CD14-positive monocyte (primary cell): ENCODE measurements around the gene CGB8. TPM values are rescaled to one million over a fixed set of nuclear protein-coding genes. Genes with fewer than 3 reads are reported as not detected.

ENCODE experiments used
- DNase-seq, 3 donors: peaks; one replicate each; pipeline ENCODE4 v3.0.0-alpha.2; 2011 to 2022
- H2AFZ ChIP-seq: 2 replicates; pipeline ENCODE4 v1.6.0; 2012; ENCODE audit warnings: mild to moderate bottlenecking, low read depth, low read length, inconsistent platforms; ENCODE audit not compliant: insufficient read depth, poor library complexity, severe bottlenecking
- H3K27ac ChIP-seq, 2 donors: 1 replicate in 1 of 2; 2 replicates in 1 of 2; pipeline ENCODE4 v1.5.1; 2012 to 2013; ENCODE audit warnings: low read length in 2 of 2, control low read depth in 1 of 2, inconsistent platforms in 1 of 2, low read depth in 1 of 2, mild to moderate bottlenecking in 1 of 2
- H3K27me3 ChIP-seq, 2 donors: one replicate each; pipeline versions ENCODE4 v1.6.0 to v1.6.1; 2011 to 2013; ENCODE audit warnings: low read length in 2 of 2; ENCODE audit not compliant: control insufficient read depth in 2 of 2, insufficient read depth in 2 of 2
- H3K36me3 ChIP-seq, 2 donors: replicated peaks in 1 of 2; 1 replicate in 1 of 2; 2 replicates in 1 of 2; pipeline versions ENCODE4 v1.5.1 to v1.6.1; 2012 to 2013; ENCODE audit warnings: low read length in 2 of 2, control low read depth in 1 of 2, inconsistent platforms in 1 of 2, mild to moderate bottlenecking in 1 of 2; ENCODE audit not compliant: insufficient read depth in 2 of 2, control insufficient read depth in 1 of 2
- H3K4me1 ChIP-seq, 2 donors: 1 replicate in 1 of 2; 2 replicates in 1 of 2; pipeline versions ENCODE4 v1.5.1 to v1.6.1; 2012 to 2013; ENCODE audit warnings: low read length in 2 of 2, control low read depth in 1 of 2, inconsistent platforms in 1 of 2, mild to moderate bottlenecking in 1 of 2, moderate library complexity in 1 of 2; ENCODE audit not compliant: insufficient read depth in 2 of 2, control insufficient read depth in 1 of 2
- H3K4me2 ChIP-seq: replicated peaks from 2 replicates; pipeline ENCODE3; 2012; ENCODE audit warnings: low read length, moderate library complexity, mild to moderate bottlenecking; ENCODE audit not compliant: poor library complexity, severe bottlenecking; ENCODE audit errors: extremely low read depth
- H3K4me3 ChIP-seq, 3 experiments: fragments of 200-600 bp in 1 of 3; sonication (generic) in 1 of 3; replicated peaks in 1 of 3; 1 replicate in 2 of 3; 2 replicates in 1 of 3; pipeline ENCODE4 v1.5.1; 2011 to 2013; ENCODE audit warnings: low read length in 3 of 3, mild to moderate bottlenecking in 3 of 3, control low read depth in 2 of 3, low read depth in 2 of 3, inconsistent platforms in 1 of 3, moderate library complexity in 1 of 3
- H3K79me2 ChIP-seq: 2 replicates; pipeline ENCODE4 v1.6.0; 2012; ENCODE audit warnings: mild to moderate bottlenecking, control low read depth, inconsistent platforms, low read length, moderate library complexity; ENCODE audit not compliant: insufficient read depth
- H3K9ac ChIP-seq: 2 replicates; pipeline ENCODE4 v1.6.0; 2017; ENCODE audit warnings: low read length, mild to moderate bottlenecking; ENCODE audit not compliant: insufficient read depth, poor library complexity, severe bottlenecking
- H3K9me3 ChIP-seq, 2 donors: replicated peaks in 1 of 2; 1 replicate in 1 of 2; 2 replicates in 1 of 2; pipeline versions ENCODE4 v1.5.1 to v1.6.1; 2012 to 2013; ENCODE audit warnings: low read length in 2 of 2, control low read depth in 1 of 2; ENCODE audit not compliant: control insufficient read depth in 1 of 2, insufficient read depth in 1 of 2
- H4K20me1 ChIP-seq: 2 replicates; pipeline ENCODE4 v1.6.0; 2012; ENCODE audit warnings: mild to moderate bottlenecking, low read length, control low read depth, moderate library complexity; ENCODE audit not compliant: insufficient read depth
- H3K27ac Mint-ChIP-seq, 7 donors: one replicate each; pipeline ENCODE4 v1.8.0; 2020; ENCODE audit warnings: mild to moderate bottlenecking in 7 of 7, mixed read lengths in 7 of 7, moderate library complexity in 6 of 7, inconsistent platforms in 2 of 7
- H3K27me3 Mint-ChIP-seq, 3 donors: one replicate each; pipeline ENCODE4 v1.8.0; 2021 to 2022; ENCODE audit warnings: low read depth in 3 of 3, mild to moderate bottlenecking in 3 of 3, mixed read lengths in 3 of 3, moderate library complexity in 3 of 3, inconsistent platforms in 1 of 3
- H3K36me3 Mint-ChIP-seq, 2 donors: one replicate each; pipeline ENCODE4 v1.8.0; 2020; ENCODE audit warnings: mixed read lengths in 2 of 2, inconsistent platforms in 1 of 2, mild to moderate bottlenecking in 1 of 2
- H3K4me1 Mint-ChIP-seq: one replicate; pipeline ENCODE4 v1.8.0; 2020; ENCODE audit warnings: mild to moderate bottlenecking, mixed read lengths
- H3K4me3 Mint-ChIP-seq, 2 donors: one replicate each; pipeline ENCODE4 v1.8.0; 2020; ENCODE audit warnings: mild to moderate bottlenecking in 2 of 2, mixed read lengths in 2 of 2, moderate library complexity in 1 of 2
- H3K9me3 Mint-ChIP-seq, 7 donors: one replicate each; pipeline ENCODE4 v1.8.0; 2020 to 2022; ENCODE audit warnings: mixed read lengths in 7 of 7, mild to moderate bottlenecking in 6 of 7, moderate library complexity in 6 of 7, inconsistent platforms in 2 of 7
- CTCF ChIP-seq: fragments of 200-600 bp; IDR thresholded peaks from one replicate; pipeline ENCODE4 v1.8.0; 2022; ENCODE audit warnings: antibody characterized with exemption, mild to moderate bottlenecking
- WGBS: methylation state at CpG from one replicate; pipeline ENCODE4 v1.1.5; 2013; ENCODE audit warnings: missing lambda C conversion rate; ENCODE audit not compliant: insufficient coverage; 5-methylcytosine and 5-hydroxymethylcytosine counted together
- intact Hi-C, 2 donors: fragments of 100-400 bp; cut with micrococcal nuclease; formaldehyde crosslinking; loops; one replicate each; pipeline versions ENCODE4 v1.15.0 to v1.15.1; 2023
- polyA plus RNA-seq, 3 donors: library from polyadenylated mRNA; depleted of rRNA in 1 of 3; unstranded in 2 of 3; stranded (reverse) in 1 of 3; fragments of 300-500 nt in 2 of 3; fragments of >200 nt in 1 of 3; fragmentation: Illumina TruSeq in 2 of 3; gene quantifications; 1 replicate in 2 of 3; 2 replicates in 1 of 3; pipeline ENCODE4 v1.2.3, GENCODE V29; 2012 to 2021

CGB8 gene
- polyA plus RNA-seq, 3 donors, result not detected

GRCh38 chr19:49006905-49007304 lies 42.0 kb downstream of the CGB8 start:
- WGBS, result over 99% methylated on average over 18 of the region's 22 CpGs
- Histone ChIP-seq H3K4me2 (no peak overlapping the region), H3K9me3 (no peaks in the 10 kb centered on the region), H3K4me3 (no peak overlapping the region), H3K79me2 (no peaks in the 10 kb centered on the region), H3K27ac (no peak overlapping the region), H4K20me1 (no peaks in the 10 kb centered on the region), H3K9ac (no peak overlapping the region), H3K36me3 (peaks cover 61 to 78% of the 10 kb centered on the region in 2 donors), H3K4me1 (no peaks in the 10 kb centered on the region), H3K27me3 (no peaks in the 10 kb centered on the region), H2AFZ (no peak overlapping the region)
- H3K9me3 Mint-ChIP-seq, result no peaks in the 10 kb centered on the region
- peaks cover 58 to 88% of the 10 kb centered on the region in 2 donors for H3K36me3 Mint-ChIP-seq
- TF ChIP-seq CTCF, result no peak
- H3K4me1 Mint-ChIP-seq, result no peaks in the 10 kb centered on the region
- peaks cover 0 to 2% (median 2%) of the 10 kb centered on the region in 3 donors for H3K27me3 Mint-ChIP-seq
- intact Hi-C loops, result no loop called here
- DNase-seq, result no peak
- no peak overlapping the region for H3K4me3 Mint-ChIP-seq
- peak overlapping the region in 1 of 7 donors; percentile 64 for H3K27ac Mint-ChIP-seq

- Histone ChIP-seq H3K36me3 (peaks cover 45 to 59% of the 10 kb centered on the region in 2 donors), H3K9ac (no peak overlapping the region), H3K4me2 (no peak overlapping the region), H3K4me3 (no peak overlapping the region), H3K27me3 (no peaks in the 10 kb centered on the region), H3K9me3 (no peaks in the 10 kb centered on the region), H2AFZ (no peak overlapping the region), H3K27ac (no peak overlapping the region), H3K79me2 (no peaks in the 10 kb centered on the region), H3K4me1 (no peaks in the 10 kb centered on the region), H4K20me1 (no peaks in the 10 kb centered on the region)
- TF ChIP-seq CTCF, result no peak
- Mint-ChIP-seq H3K4me3 (no peak overlapping the region), H3K27me3 (peaks cover 0 to 2% (median 2%) of the 10 kb centered on the region in 3 donors), H3K9me3 (no peaks in the 10 kb centered on the region), H3K4me1 (no peaks in the 10 kb centered on the region), H3K36me3 (peaks cover 45 to 76% of the 10 kb centered on the region in 2 donors), H3K27ac (peak overlapping the region in 3 of 7 donors; percentile 25 to 46 (median 40))
- intact Hi-C loops, result no loop called here
- DNase-seq, result no peak
- 97% methylated on average over 7 of the region's 7 CpGs for WGBS
Observed at GRCh38 chr19:49004964-49005614, 43.8 kb downstream of the CGB8 start.
